Gastroesophageal sphincter (tissue), 3 donors: Measurements from ENCODE around the gene RPLP1.

Source experiments
- EP300 ChIP-seq: sonication (generic); formaldehyde crosslinking; IDR thresholded peaks from one replicate; pipeline ENCODE4 v1.6.1; 2017; ENCODE audit warnings: antibody characterized with exemption, mild to moderate bottlenecking
- POLR2AphosphoS5 ChIP-seq: sonication (generic); formaldehyde crosslinking; IDR thresholded peaks from one replicate; pipeline ENCODE4 v1.6.1; 2017; ENCODE audit warnings: antibody characterized with exemption
- TF ChIP-seq, protein P1 (sequence below), 4 experiments: fragments of 200-600 bp in 2 of 4; fragments of 450-650 bp in 2 of 4; sonication (generic) in 1 of 4; IDR thresholded peaks; one replicate each; pipeline ENCODE4 v1.5.1; 2017 to 2019; ENCODE audit warnings: antibody characterized with exemption in 4 of 4, mild to moderate bottlenecking in 2 of 4, moderate library complexity in 2 of 4

DNA sequence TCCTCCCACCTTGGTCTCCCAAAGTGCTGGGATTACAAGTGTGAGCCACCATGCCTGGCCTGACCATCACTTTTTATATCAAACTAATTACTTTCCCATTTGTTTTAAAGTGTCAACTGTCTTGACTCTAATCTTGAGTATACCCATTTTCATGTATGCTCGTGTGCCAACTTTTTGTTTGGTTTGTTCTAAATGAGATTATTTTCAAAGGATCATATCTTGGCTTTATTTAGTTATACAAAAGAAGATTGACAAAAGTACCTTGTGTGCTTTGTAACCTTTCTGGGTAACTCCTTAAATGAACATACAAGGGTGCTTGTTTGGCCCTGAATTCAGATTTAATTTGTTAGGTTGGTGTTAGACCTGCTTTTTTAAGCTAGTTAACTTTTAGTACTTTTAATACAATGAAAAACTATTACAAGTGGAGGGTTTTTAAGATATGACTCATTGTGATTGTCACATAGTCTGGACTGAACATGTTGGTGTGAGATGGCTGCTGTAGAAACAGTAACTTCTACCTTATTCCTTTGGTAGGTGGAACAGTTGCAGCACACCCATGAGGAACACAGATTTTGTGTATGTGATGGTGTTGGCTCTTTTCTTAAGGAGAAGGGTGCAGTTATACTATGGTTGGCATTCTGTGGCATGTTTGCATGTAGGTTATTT is 27.7 kb upstream of the RPLP1 start:
- TF ChIP-seq, protein P1, sequence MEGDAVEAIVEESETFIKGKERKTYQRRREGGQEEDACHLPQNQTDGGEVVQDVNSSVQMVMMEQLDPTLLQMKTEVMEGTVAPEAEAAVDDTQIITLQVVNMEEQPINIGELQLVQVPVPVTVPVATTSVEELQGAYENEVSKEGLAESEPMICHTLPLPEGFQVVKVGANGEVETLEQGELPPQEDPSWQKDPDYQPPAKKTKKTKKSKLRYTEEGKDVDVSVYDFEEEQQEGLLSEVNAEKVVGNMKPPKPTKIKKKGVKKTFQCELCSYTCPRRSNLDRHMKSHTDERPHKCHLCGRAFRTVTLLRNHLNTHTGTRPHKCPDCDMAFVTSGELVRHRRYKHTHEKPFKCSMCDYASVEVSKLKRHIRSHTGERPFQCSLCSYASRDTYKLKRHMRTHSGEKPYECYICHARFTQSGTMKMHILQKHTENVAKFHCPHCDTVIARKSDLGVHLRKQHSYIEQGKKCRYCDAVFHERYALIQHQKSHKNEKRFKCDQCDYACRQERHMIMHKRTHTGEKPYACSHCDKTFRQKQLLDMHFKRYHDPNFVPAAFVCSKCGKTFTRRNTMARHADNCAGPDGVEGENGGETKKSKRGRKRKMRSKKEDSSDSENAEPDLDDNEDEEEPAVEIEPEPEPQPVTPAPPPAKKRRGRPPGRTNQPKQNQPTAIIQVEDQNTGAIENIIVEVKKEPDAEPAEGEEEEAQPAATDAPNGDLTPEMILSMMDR (IDR thresholded peaks at IDR 0.05): no peak
- no peak for TF ChIP-seq POLR2AphosphoS5
- TF ChIP-seq EP300: no peak
